GM12878 (cell line): ENCODE data around the gene ITLN1. TPM values are rescaled to one million over a fixed set of nuclear protein-coding genes. Genes with fewer than 3 reads are reported as not detected.

Source experiments
- ATAC-seq: fragments of 200-7000 bp; cut with Tn5 transposase; 3 replicates; pipeline ENCODE4 v1.9.1; 2020; ENCODE audit warnings: mild to moderate bottlenecking, moderate library complexity
- BruUV-seq: library from RNA; stranded (reverse); fragments of 400-500 nt; replicated peaks from 2 replicates; lab custom pipeline; 2021; lab: Mats Ljungman, UMichigan
- CTCF ChIA-PET: fragments of 300-600 bp; sonication (Branson Sonifier 250); formaldehyde crosslinking; extraction: SDS; loops from one replicate; lab custom pipeline; 2021; ENCODE audit warnings: inconsistent platforms; lab: Yijun Ruan, JAX
- POLR2A ChIA-PET: fragments of 350-600 bp; formaldehyde crosslinking; extraction: SDS; loops from one replicate; lab custom pipeline; 2021; ENCODE audit warnings: inconsistent platforms; lab: Charles Lee
- RAD21 ChIA-PET: fragments of 300-600 bp; sonication (Branson Sonifier 250); formaldehyde crosslinking; loops from one replicate; lab custom pipeline; 2023; ENCODE audit warnings: antibody characterized with exemption; ENCODE audit not compliant: unreplicated experiment; lab: Charles Lee
- SMC1A ChIA-PET: fragments of 300-600 bp; sonication (Branson Sonifier 250); formaldehyde crosslinking; loops from one replicate; lab custom pipeline; 2023; ENCODE audit not compliant: unreplicated experiment, uncharacterized antibody; lab: Charles Lee
- DNase-seq: peaks from one replicate; pipeline ENCODE4 v3.0.0-alpha.2; 2011; ENCODE audit warnings: low read depth, low spot score
- FAIRE-seq: peaks from 3 replicates; lab custom pipeline; 2011; peaks lifted over from hg19 to GRCh38; lab: Jason Lieb, UNC
- H2AFZ ChIP-seq: 2 replicates; pipeline ENCODE4 v1.6.0; 2011; ENCODE audit warnings: low read depth, low read length, control low read depth; ENCODE audit not compliant: control insufficient read depth
- H3K27ac ChIP-seq: 2 replicates; pipeline ENCODE4 v1.5.1; 2011; ENCODE audit warnings: control low read depth; ENCODE audit not compliant: control insufficient read depth, insufficient read depth
- H3K27me3 ChIP-seq, 2 experiments: replicated peaks in 1 of 2; 2 replicates each; pipeline versions ENCODE4 v1.6.0 to v1.6.1; 2011; ENCODE audit warnings: low read length in 1 of 2; ENCODE audit not compliant: control insufficient read depth in 2 of 2, insufficient read depth in 2 of 2
- H3K36me3 ChIP-seq, 2 experiments: 2 replicates each; pipeline ENCODE4 v1.5.1; 2011; ENCODE audit warnings: low read length in 1 of 2; ENCODE audit not compliant: control insufficient read depth in 2 of 2, insufficient read depth in 2 of 2
- H3K4me1 ChIP-seq: 2 replicates; pipeline ENCODE4 v1.6.1; 2011; ENCODE audit warnings: mild to moderate bottlenecking, low read length, moderate library complexity, mixed read lengths; ENCODE audit not compliant: control insufficient read depth, insufficient read depth
- H3K4me2 ChIP-seq: 2 replicates; pipeline ENCODE4 v1.6.0; 2011; ENCODE audit warnings: control low read depth; ENCODE audit not compliant: control insufficient read depth, insufficient read depth
- H3K4me3 ChIP-seq: fragments of 200-600 bp; sonication (generic); 2 replicates; pipeline ENCODE4 v1.5.1; 2016
- H3K79me2 ChIP-seq: 2 replicates; pipeline ENCODE4 v1.6.0; 2011; ENCODE audit warnings: low read length; ENCODE audit not compliant: control insufficient read depth, insufficient read depth
- H3K9ac ChIP-seq: 2 replicates; pipeline ENCODE4 v1.8.0; 2011; ENCODE audit warnings: low read length, control low read depth, mixed read lengths; ENCODE audit not compliant: control insufficient read depth, insufficient read depth
- H3K9me3 ChIP-seq: replicated peaks from 3 replicates; pipeline ENCODE4 v1.5.1; 2011; ENCODE audit warnings: mild to moderate bottlenecking, low read length; ENCODE audit not compliant: control insufficient read depth, insufficient read depth
- H4K20me1 ChIP-seq: 2 replicates; pipeline ENCODE4 v1.6.0; 2011; ENCODE audit not compliant: control insufficient read depth, insufficient read depth
- CEBPB ChIP-seq, 2 experiments: fragments of 150-350 bp in 1 of 2; IDR thresholded peaks; 2 replicates each; pipeline ENCODE4 v1.6.1; 2012 to 2014; ENCODE audit warnings: low read depth in 2 of 2, low read length in 2 of 2, borderline replicate concordance in 1 of 2, inconsistent platforms in 1 of 2
- FOXM1 ChIP-seq: IDR thresholded peaks from 2 replicates; pipeline ENCODE4 v1.6.1; 2012; ENCODE audit warnings: low read depth, mild to moderate bottlenecking, inconsistent platforms, low read length, moderate library complexity
- NFXL1 ChIP-seq: fragments of 450-650 bp; IDR thresholded peaks from 2 replicates; pipeline ENCODE4 v1.6.1; 2017; ENCODE audit warnings: antibody characterized with exemption, mild to moderate bottlenecking, borderline replicate concordance
- NFYA ChIP-seq: IDR thresholded peaks from 2 replicates; pipeline ENCODE4 v1.6.1; 2011; ENCODE audit warnings: low read depth, mild to moderate bottlenecking, low read length, improper control_type of control experiment, borderline replicate concordance
- NR2F1 ChIP-seq: fragments of 450-650 bp; conservative IDR thresholded peaks from 2 replicates; pipeline ENCODE4 v1.6.1; 2017; ENCODE audit warnings: mild to moderate bottlenecking
- ZBTB33 ChIP-seq: fragments of 450-650 bp; IDR thresholded peaks from 2 replicates; pipeline ENCODE4 v1.6.1; 2017; ENCODE audit warnings: mild to moderate bottlenecking
- ZNF207 ChIP-seq: fragments of 450-650 bp; IDR thresholded peaks from 2 replicates; pipeline ENCODE4 v1.6.1; 2014; ENCODE audit warnings: antibody characterized with exemption, mild to moderate bottlenecking, borderline replicate concordance
- WGBS: methylation state at CpG from one replicate; pipeline ENCODE4 v1.1.6; 2016; ENCODE audit warnings: low lambda C conversion rate; ENCODE audit not compliant: insufficient replicate concordance, insufficient coverage; ENCODE audit errors: missing lambda C conversion rate; 5-methylcytosine and 5-hydroxymethylcytosine counted together
- in situ Hi-C: fragments of 300-500 bp; cut with MboI; formaldehyde crosslinking; loops from 9 replicates; pipeline ENCODE4 v1.14.3; 2018; ENCODE audit warnings: mixed read lengths
- intact Hi-C: fragments of 100-400 bp; cut with micrococcal nuclease; formaldehyde crosslinking; loops from one replicate; pipeline ENCODE4 v1.14.2; 2022; ENCODE audit not compliant: unreplicated experiment
- polyA plus RNA-seq, 11 experiments: library from polyadenylated mRNA; depleted of rRNA in 4 of 11; unstranded in 6 of 11; stranded (reverse) in 5 of 11; fragments of >200 nt; fragmentation: Nextera tagmentation in 4 of 11; fragmentation: Illumina TruSeq in 1 of 11; extraction: Ambion mirVana in 4 of 11; extraction: Trizol in 1 of 11; gene quantifications; 1 replicate in 1 of 11; 2 replicates in 10 of 11; pipeline versions ENCODE4 v1.2.1 to v1.2.3, GENCODE V29; 2011 to 2016; ENCODE audit warnings: inconsistent platforms in 2 of 11, missing spikeins in 2 of 11, low read depth in 1 of 11
- total RNA-seq, 4 experiments: library from RNA; depleted of rRNA in 3 of 4; stranded (reverse); fragments of >200 nt in 3 of 4; fragmentation: Illumina TruSeq in 1 of 4; extraction: Trizol in 1 of 4; gene quantifications; 2 replicates each; pipeline versions ENCODE4 v1.2.1 to v1.2.3, GENCODE V29; 2013 to 2021
- TF ChIP-seq, protein P1 (sequence below): fragments of 450-650 bp; IDR thresholded peaks from 2 replicates; pipeline ENCODE4 v1.6.1; 2017; ENCODE audit warnings: mild to moderate bottlenecking, moderate library complexity

ITLN1 gene
- total and polyA plus RNA-seq, 10 of the 15 experiments (the other 5 are each of a cell fraction or from before 2014, with no cell fraction given), result not detected

- TF ChIP-seq NFYA (no peak), FOXM1 (no peak), ZNF207 (0 out of 2 replicates have a peak, but pooled peaks have one; percentile 14), CEBPB (IDR thresholded peaks at IDR 0.05; ENCODE audit: borderline replicate concordance in 1 of 2, low read depth in 2 of 2, low read length in 2 of 2) (no peak), NFXL1 (no peak), ZBTB33 (no peak), NR2F1 (no peak)
- TF ChIP-seq, protein P1, sequence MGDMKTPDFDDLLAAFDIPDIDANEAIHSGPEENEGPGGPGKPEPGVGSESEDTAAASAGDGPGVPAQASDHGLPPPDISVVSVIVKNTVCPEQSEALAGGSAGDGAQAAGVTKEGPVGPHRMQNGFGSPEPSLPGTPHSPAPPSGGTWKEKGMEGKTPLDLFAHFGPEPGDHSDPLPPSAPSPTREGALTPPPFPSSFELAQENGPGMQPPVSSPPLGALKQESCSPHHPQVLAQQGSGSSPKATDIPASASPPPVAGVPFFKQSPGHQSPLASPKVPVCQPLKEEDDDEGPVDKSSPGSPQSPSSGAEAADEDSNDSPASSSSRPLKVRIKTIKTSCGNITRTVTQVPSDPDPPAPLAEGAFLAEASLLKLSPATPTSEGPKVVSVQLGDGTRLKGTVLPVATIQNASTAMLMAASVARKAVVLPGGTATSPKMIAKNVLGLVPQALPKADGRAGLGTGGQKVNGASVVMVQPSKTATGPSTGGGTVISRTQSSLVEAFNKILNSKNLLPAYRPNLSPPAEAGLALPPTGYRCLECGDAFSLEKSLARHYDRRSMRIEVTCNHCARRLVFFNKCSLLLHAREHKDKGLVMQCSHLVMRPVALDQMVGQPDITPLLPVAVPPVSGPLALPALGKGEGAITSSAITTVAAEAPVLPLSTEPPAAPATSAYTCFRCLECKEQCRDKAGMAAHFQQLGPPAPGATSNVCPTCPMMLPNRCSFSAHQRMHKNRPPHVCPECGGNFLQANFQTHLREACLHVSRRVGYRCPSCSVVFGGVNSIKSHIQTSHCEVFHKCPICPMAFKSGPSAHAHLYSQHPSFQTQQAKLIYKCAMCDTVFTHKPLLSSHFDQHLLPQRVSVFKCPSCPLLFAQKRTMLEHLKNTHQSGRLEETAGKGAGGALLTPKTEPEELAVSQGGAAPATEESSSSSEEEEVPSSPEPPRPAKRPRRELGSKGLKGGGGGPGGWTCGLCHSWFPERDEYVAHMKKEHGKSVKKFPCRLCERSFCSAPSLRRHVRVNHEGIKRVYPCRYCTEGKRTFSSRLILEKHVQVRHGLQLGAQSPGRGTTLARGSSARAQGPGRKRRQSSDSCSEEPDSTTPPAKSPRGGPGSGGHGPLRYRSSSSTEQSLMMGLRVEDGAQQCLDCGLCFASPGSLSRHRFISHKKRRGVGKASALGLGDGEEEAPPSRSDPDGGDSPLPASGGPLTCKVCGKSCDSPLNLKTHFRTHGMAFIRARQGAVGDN, result no peak
- no peak overlapping the region for H3K4me2 ChIP-seq
- CTCF ChIA-PET, result interaction anchor here (0.7 to 7.0 kb wide), 23 partner anchors 10 to 188 kb away, joined by 3 to 99 read pairs (median 4); no protein-coding TSS in a partner anchor
- SMC1A ChIA-PET, result interaction anchor here (0.9 to 13.7 kb wide), 17 partner anchors 10 to 152 kb away, joined by 3 to 229 read pairs (median 8); partner anchors contain the start of genes ITLN1 and ITLN2
- in situ Hi-C loops (no loop called here), intact Hi-C loops (no loop called here)
- no peak overlapping the region for H3K27ac ChIP-seq
- peaks cover 15% of the 10 kb centered on the region for H3K4me1 ChIP-seq
- H3K9ac ChIP-seq, result no peak overlapping the region
- BruUV-seq, result no TSS peak
- POLR2A ChIA-PET, result interaction anchor here (0.8 to 3.8 kb wide), 14 partner anchors 10 to 149 kb away, joined by 3 to 25 read pairs (median 4); no protein-coding TSS in a partner anchor
- WGBS, result 86% methylated on average over 10 of the region's 11 CpGs
- H2AFZ ChIP-seq, result no peak overlapping the region
- H3K79me2 ChIP-seq, result no peaks in the 10 kb centered on the region
- no peaks in the 10 kb centered on the region for H3K9me3 ChIP-seq
- no peaks in the 10 kb centered on the region for H3K27me3 ChIP-seq
- FAIRE-seq (no peak), DNase-seq (no peak), ATAC-seq (no peak)
- no peaks in the 10 kb centered on the region for H4K20me1 ChIP-seq
- RAD21 ChIA-PET, result interaction anchor here (0.7 to 4.6 kb wide), 25 partner anchors 11 to 198 kb away, joined by 3 to 50 read pairs (median 8); partner anchors contain the start of genes F11R, ITLN2 and LY9
- H3K4me3 ChIP-seq, result no peak overlapping the region
- no peaks in the 10 kb centered on the region for H3K36me3 ChIP-seq
Measured at GRCh38 chr1:160863061-160863773, 21.8 kb downstream of the ITLN1 start.
